Fibroblast of lung (primary cell): ENCODE results near the gene WNT5B. TPM values are rescaled to one million over a fixed set of nuclear protein-coding genes. Genes with fewer than 3 reads are reported as not detected.

Experiments used
- DNase-seq, 2 donors: peaks; one replicate each; pipeline versions ENCODE4 v3.0.0 to v3.0.0-alpha.2; 2010; ENCODE audit warnings: low read depth in 2 of 2
- H2AFZ ChIP-seq: 2 replicates; pipeline ENCODE4 v1.5.1; 2012; ENCODE audit warnings: low read length, control low read depth, inconsistent platforms
- H3K27ac ChIP-seq: 2 replicates; pipeline ENCODE4 v1.5.1; 2011; ENCODE audit warnings: low read length, control low read depth; ENCODE audit not compliant: insufficient read depth
- H3K27me3 ChIP-seq: 2 replicates; pipeline ENCODE4 v1.5.1; 2011; ENCODE audit warnings: mild to moderate bottlenecking, low read length; ENCODE audit not compliant: control insufficient read depth, insufficient read depth
- H3K36me3 ChIP-seq: 2 replicates; pipeline ENCODE4 v1.5.1; 2011; ENCODE audit warnings: low read length; ENCODE audit not compliant: control insufficient read depth, insufficient read depth
- H3K4me1 ChIP-seq: 2 replicates; pipeline ENCODE4 v1.5.1; 2011; ENCODE audit warnings: low read length; ENCODE audit not compliant: control insufficient read depth, insufficient read depth; ENCODE audit errors: extremely low read depth
- H3K4me2 ChIP-seq: 2 replicates; pipeline ENCODE4 v1.5.1; 2011; ENCODE audit warnings: low read length, control low read depth; ENCODE audit not compliant: insufficient read depth; ENCODE audit errors: extremely low read depth
- H3K4me3 ChIP-seq, 4 experiments: fragments of 200-600 bp in 1 of 4; sonication (generic) in 1 of 4; replicated peaks in 1 of 4; 2 replicates each; pipeline ENCODE4 v1.5.1; 2011 to 2016; ENCODE audit warnings: low read length in 4 of 4, low read depth in 3 of 4, mild to moderate bottlenecking in 3 of 4, control low read depth in 2 of 4, inconsistent platforms in 1 of 4, mixed read lengths in 1 of 4; ENCODE audit not compliant: insufficient read depth in 1 of 4; ENCODE audit errors: control extremely low read depth in 1 of 4
- H3K79me2 ChIP-seq: 2 replicates; pipeline ENCODE4 v1.5.1; 2012; ENCODE audit warnings: mild to moderate bottlenecking, low read length, inconsistent platforms; ENCODE audit not compliant: control insufficient read depth, insufficient read depth
- H3K9ac ChIP-seq: 2 replicates; pipeline ENCODE4 v1.5.1; 2011; ENCODE audit warnings: mild to moderate bottlenecking, low read length, control low read depth; ENCODE audit not compliant: insufficient read depth
- H3K9me3 ChIP-seq: 2 replicates; pipeline ENCODE4 v1.5.1; 2012; ENCODE audit warnings: low read depth, low read length; ENCODE audit not compliant: control insufficient read depth, insufficient read depth
- H4K20me1 ChIP-seq: 2 replicates; pipeline ENCODE4 v1.5.1; 2011; ENCODE audit warnings: low read length; ENCODE audit not compliant: control insufficient read depth, insufficient read depth; ENCODE audit errors: extremely low read depth
- CTCF ChIP-seq, 2 donors: IDR thresholded peaks in 1 of 2; conservative IDR thresholded peaks in 1 of 2; 1 replicate in 1 of 2; 2 replicates in 1 of 2; pipeline ENCODE4 v1.5.1; 2011 to 2012; ENCODE audit warnings: low read length in 2 of 2, control low read depth in 1 of 2, inconsistent platforms in 1 of 2, low read depth in 1 of 2, mild to moderate bottlenecking in 1 of 2
- EZH2 ChIP-seq: IDR thresholded peaks from 2 replicates; pipeline ENCODE4 v1.5.1; 2012; ENCODE audit warnings: low read length, control low read depth, mild to moderate bottlenecking; ENCODE audit errors: missing control alignments
- polyA plus RNA-seq, 2 donors: library from polyadenylated mRNA; depleted of rRNA in 1 of 2; stranded (reverse) in 1 of 2; unstranded in 1 of 2; fragments of >200 nt; gene quantifications; 2 replicates each; pipeline ENCODE4 v1.2.1, GENCODE V29; 2011 to 2012; ENCODE audit warnings: missing spikeins in 1 of 2
- total RNA-seq: library from RNA; depleted of rRNA; stranded (reverse); fragments of >200 nt; gene quantifications from 2 replicates; pipeline ENCODE4 v1.2.1, GENCODE V29; 2014

WNT5B gene
- total and polyA plus RNA-seq, 2 donors (not counting 1 experiment from before 2014, with no cell fraction given) = 46.9 to 105 TPM

GRCh38 chr12:1594261-1595025 is 34.6 kb upstream of the WNT5B start, which contains the start of gene FBXL14:
Gene FBXL14, minus strand, starts transcription at chr12:1594581. Its CDS starts 515 bp downstream, at chr12:1594066.
- peaks cover 2% of the 10 kb centered on the region for H3K36me3 ChIP-seq
- H3K27me3 ChIP-seq = no peaks in the 10 kb centered on the region
- H3K27ac ChIP-seq = peak within 1 kb of the TSS; percentile 86
- no peaks in the 10 kb centered on the region for H3K9me3 ChIP-seq
- H3K4me3 ChIP-seq = peak within 1 kb of the TSS; percentile 70 to 88 (median 74)
- peak within 1 kb of the TSS; percentile 47 for H2AFZ ChIP-seq
- H3K79me2 ChIP-seq = peaks cover 75% of the 10 kb centered on the region
- H4K20me1 ChIP-seq = peaks cover 2% of the 10 kb centered on the region
- DNase-seq = peak; percentile 87 to 88
- TF ChIP-seq CTCF (conservative IDR thresholded peaks at IDR 0.05 in 1 of 2, IDR thresholded peaks at IDR 0.05 in 1 of 2; ENCODE audit: low read depth in 1 of 2, low read length in 2 of 2) (no peak), EZH2 (no peak)
- peaks cover 17% of the 10 kb centered on the region for H3K4me1 ChIP-seq
- peak within 1 kb of the TSS; percentile 98 for H3K4me2 ChIP-seq
- peak within 1 kb of the TSS; percentile 81 for H3K9ac ChIP-seq

GRCh38 chr12:1595026-1595561 is 33.9 kb upstream of the WNT5B start:
- Histone ChIP-seq H3K27ac (peak overlapping the region; percentile 86), H3K79me2 (peaks cover 72% of the 10 kb centered on the region), H3K36me3 (peaks cover 2% of the 10 kb centered on the region), H3K9ac (peak overlapping the region; percentile 81), H3K4me2 (peak overlapping the region; percentile 97), H4K20me1 (peaks cover 2% of the 10 kb centered on the region), H3K27me3 (no peaks in the 10 kb centered on the region), H3K9me3 (no peaks in the 10 kb centered on the region), H3K4me3 (peak overlapping the region; percentile 70 to 88 (median 74)), H2AFZ (peak overlapping the region; percentile 47), H3K4me1 (peaks cover 17% of the 10 kb centered on the region)
- TF ChIP-seq CTCF (conservative IDR thresholded peaks at IDR 0.05 in 1 of 2, IDR thresholded peaks at IDR 0.05 in 1 of 2; ENCODE audit: low read depth in 1 of 2, low read length in 2 of 2) (no peak), EZH2 (no peak)
- peak in 1 of 2 donors; percentile 44 for DNase-seq

GRCh38 chr12:1595690-1596347 is 33.2 kb upstream of the WNT5B start:
- H3K4me2 ChIP-seq = peak overlapping the region; percentile 97
- H3K9me3 ChIP-seq = no peaks in the 10 kb centered on the region
- TF ChIP-seq EZH2 (no peak), CTCF (conservative IDR thresholded peaks at IDR 0.05 in 1 of 2, IDR thresholded peaks at IDR 0.05 in 1 of 2; ENCODE audit: low read depth in 1 of 2, low read length in 2 of 2) (no peak)
- no peak overlapping the region for H3K9ac ChIP-seq
- H2AFZ ChIP-seq = peak overlapping the region; percentile 47
- H3K36me3 ChIP-seq = peaks cover 2% of the 10 kb centered on the region
- DNase-seq = peak in 1 of 2 donors; percentile 37
- H3K4me3 ChIP-seq = peak overlapping the region in 3 of 4 experiments; percentile 71 to 88 (median 76)
- H3K27me3 ChIP-seq = no peaks in the 10 kb centered on the region
- H3K4me1 ChIP-seq = peaks cover 17% of the 10 kb centered on the region
- peaks cover 74% of the 10 kb centered on the region for H3K79me2 ChIP-seq
- peak overlapping the region; percentile 86 for H3K27ac ChIP-seq
- peaks cover 2% of the 10 kb centered on the region for H4K20me1 ChIP-seq
